Occipital lobe (tissue), 2 donors: ENCODE results near the gene CCL16. TPM values are rescaled to one million over a fixed set of nuclear protein-coding genes. Genes with fewer than 3 reads are reported as not detected.
"Not testable (repeated sequence)": the region's sequence is repeated elsewhere in the genome, so short reads cannot be mapped to it uniquely, and the experiment has no call there.

Experiments
- DNase-seq: peaks from one replicate; lab custom pipeline; 2025; lab: John Stamatoyannopoulos, UW
- total RNA-seq: library from RNA; depleted of rRNA; stranded (reverse); fragments of >200 nt; gene quantifications from one replicate; pipeline ENCODE4 v1.2.3, GENCODE V29; 2014

Gene CCL16
- total RNA-seq, 1 donor from 2014 or later = not detected

DNA sequence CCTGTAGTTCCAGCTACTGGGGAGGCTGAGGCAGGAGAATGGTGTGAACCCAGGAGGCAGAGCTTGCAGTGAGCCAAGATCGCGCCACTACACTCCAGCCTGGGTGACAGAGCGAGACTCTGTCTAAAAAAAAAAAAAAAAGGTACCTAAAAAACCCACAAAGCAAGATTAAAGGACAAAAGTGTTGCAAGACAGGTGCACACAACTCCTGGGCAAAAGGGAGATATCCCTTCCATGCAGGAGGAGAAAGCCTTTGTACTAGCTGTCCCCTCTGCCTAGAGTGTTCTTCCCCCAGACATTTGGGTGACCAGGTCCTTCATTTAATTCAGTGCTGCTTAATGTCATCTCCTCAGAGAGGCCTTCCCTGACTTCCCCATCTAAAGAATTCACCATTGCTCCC, 42.8 kb downstream of the CCL16 start:
- DNase-seq = not testable (repeated sequence)

DNA sequence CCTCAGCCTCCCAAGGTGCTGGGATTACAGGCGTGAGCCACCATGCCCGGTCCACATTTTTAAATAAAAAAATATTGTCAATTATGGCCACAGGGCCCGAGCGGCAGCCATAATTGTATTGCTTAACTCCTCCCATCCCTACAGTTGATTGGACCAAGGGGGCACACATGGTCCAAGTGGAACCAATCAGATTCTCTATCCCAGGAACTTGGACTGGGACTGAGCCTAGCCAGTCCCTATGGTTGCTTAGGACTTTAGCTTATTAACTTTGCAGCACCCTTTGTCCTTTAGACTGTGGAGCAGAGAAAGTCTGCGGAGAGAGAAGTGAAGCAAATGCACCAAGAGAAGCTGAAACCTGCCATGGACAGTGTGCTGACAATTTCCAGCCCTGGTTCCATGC, 45.2 kb downstream of the CCL16 start:
- DNase-seq = no peak

DNA sequence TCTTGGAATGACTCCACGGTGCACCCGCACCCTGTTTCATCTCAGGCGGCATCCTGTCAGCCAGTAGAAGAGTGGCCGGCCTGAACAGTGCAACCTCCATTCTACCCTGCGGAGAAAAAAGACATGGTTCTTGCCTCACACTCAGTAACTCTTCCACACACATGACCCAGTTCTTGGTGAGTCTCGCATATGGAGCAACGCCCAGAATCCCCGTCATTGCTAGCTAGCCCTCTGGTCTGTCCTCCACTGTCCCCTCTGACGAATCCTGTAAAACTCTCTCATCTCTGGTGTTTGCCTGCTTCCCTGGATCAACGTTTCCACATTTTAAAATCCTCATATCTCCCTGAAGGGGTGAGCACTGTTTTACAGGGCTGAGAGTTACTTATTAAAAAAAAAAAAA, 46.5 kb downstream of the CCL16 start:
- DNase-seq = no peak

DNA sequence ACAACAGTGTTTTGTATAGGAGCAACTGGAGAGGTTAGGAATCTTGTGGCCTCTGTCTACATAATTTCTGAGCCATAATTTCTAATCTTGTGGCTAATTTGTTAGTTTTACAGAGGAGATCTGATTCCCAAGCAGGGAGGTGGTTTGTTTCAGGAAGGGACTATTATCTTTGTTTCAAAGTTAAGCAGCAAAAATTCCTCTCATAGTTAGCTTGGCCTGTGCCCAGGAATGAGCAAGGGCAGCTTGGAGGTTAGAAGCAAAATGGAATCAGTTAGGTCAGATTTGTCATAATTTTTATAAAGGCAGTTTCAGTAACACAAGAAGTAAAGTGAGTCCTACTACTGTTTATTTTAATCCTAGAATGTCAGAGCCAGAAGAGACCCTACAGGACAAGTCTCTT, 48.7 kb downstream of the CCL16 start:
- DNase-seq = no peak

DNA sequence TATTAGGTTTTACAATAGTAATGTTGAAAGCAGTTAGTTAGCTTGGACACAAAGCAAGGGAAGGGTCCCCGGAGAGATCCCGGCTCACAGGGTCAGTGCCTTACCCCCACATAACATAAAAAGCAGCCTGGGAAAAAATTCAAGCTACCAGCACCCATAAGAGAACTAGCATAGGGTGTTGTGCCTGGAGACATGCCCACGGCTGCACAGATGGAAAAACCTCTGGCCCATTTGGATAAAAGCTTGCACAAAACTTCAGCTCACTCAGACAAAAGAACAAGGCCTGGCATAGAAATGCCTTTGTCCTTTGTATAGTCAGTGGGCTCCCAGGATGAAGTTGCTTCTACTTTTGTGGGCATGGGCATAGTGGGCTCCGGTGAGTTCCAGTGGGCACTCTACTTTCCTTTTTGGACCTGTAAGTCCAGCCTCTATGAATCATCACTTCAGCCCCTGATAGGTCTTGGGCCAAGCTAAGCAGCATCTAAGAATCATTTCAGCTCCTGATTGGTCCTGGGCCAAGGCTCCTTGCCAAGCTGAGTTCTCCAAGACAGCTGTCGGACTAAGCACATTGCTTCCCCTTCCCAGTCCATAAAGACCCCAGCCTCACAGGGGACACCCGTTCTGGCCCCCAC, 49.4 kb downstream of the CCL16 start:
- no peak for DNase-seq

DNA sequence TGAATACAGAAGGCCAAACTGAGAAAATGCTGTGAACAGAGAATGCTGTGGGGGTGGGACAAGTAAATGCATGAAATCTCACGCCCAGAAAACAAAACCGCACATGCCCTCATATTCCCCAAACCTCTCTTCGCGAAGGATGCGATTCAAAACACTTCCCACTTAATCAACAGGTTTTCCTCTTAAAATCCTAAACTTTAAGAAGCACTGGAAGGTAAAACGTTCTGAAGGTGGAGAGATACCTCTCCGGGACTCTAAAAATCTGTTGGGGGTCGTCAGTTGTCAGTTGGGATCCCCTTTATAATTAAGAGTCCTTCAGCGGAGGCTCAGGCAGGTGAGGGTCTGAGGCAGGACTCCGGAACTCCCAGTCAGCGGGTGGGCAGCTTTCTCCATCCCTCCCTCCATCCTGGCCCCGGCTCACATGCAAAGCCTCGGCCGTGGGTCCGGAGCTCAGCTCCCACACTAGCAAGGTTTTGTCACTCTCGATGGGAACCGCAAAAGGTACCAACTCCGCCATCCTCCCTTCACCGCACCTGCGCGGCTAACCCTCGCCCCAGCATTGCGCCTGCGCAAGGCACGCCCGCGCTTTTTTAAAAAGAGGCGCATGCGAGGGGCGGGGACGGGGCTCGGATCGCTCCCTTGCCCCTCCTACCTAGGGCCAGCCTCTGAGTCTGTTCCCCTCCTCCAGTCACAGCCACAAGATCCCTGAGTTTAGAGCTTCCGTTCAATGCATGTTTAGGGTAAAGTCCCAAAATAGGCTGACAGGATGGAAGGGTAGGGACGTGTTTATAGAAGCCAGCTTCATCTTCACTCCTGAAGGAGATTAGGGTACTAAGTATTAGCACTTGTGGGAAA, 50.9 kb downstream of the CCL16 start, which contains the start of gene RDM1:
TSS of gene RDM1 (minus strand) at position 563 of the 855 bp plus-strand sequence. CDS start at position 517, 46 bp downstream.
- DNase-seq = peak; percentile 37

DNA sequence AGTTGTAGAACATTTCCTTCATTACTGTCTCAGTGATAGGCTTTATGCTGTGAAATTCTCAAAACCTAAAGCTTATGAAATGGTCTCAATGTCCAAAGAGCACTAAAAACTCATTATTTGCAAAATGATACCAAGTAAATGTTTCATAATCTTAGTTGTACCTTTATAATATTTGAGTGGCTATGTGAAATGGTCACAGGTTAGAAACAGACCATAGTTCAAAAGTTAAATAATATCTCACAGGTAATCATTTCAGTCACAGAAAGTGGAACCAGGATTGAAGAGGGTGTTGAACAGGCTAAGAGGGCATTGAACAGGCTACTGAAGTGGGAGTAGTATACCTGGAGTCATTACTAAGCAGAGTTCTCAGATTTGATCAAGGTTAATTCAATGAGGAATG, 53.6 kb downstream of the CCL16 start:
- no peak for DNase-seq

Other genes starting within 250 kb of the CCL16 start
- 5.1 TPM for gene RASL10B, start 249.9 kb downstream of the CCL16 start, total RNA-seq
- 0.16 TPM for gene GAS2L2, start 228.3 kb downstream of the CCL16 start, total RNA-seq
- gene C17orf50, start 220.6 kb downstream of the CCL16 start, total RNA-seq = not detected
- 8.9 TPM for gene MMP28, start 185.9 kb downstream of the CCL16 start, total RNA-seq
- gene TAF15, start 172.0 kb downstream of the CCL16 start, total RNA-seq = 72.8 TPM
- not detected for gene HEATR9, start 112.6 kb downstream of the CCL16 start, total RNA-seq
- gene CCL5, start 101.1 kb downstream of the CCL16 start, total RNA-seq = 0.47 TPM
- gene RDM1, start 50.7 kb downstream of the CCL16 start, total RNA-seq = 0.62 TPM
- gene LYZL6, start 37.8 kb downstream of the CCL16 start, total RNA-seq = not detected
- gene CCL14, start 5.2 kb upstream of the CCL16 start, total RNA-seq = not detected
- gene CCL15, start 20.1 kb upstream of the CCL16 start, total RNA-seq = not detected
- not detected for gene CCL23, start 36.5 kb upstream of the CCL16 start, total RNA-seq
- gene CCL18, start 82.8 kb upstream of the CCL16 start, total RNA-seq = not detected
- 7.2 TPM for gene CCL3, start 108.6 kb upstream of the CCL16 start, total RNA-seq
- 4.1 TPM for gene CCL4, start 122.3 kb upstream of the CCL16 start, total RNA-seq
- 1.9 TPM for gene TBC1D3B, start 195.1 kb upstream of the CCL16 start, total RNA-seq
- 4.8 TPM for gene CCL3L1, start 215.3 kb upstream of the CCL16 start, total RNA-seq
- 17.3 TPM for gene CCL4L2, start 229.6 kb upstream of the CCL16 start, total RNA-seq